NCI-H2029 treated with DMSO at 0.1 percent for 48 hours (cell line): ENCODE measurements around the gene KIRREL3.

Source experiments
- DNase-seq: peaks from one replicate; lab custom pipeline; 2025; lab: John Stamatoyannopoulos, UW

The KIRREL3 gene

GRCh38 chr11:126512251-126512650 lies 488.3 kb downstream of the KIRREL3 start:
- DNase-seq, result no peak

GRCh38 chr11:126511475-126512115 lies 489.0 kb downstream of the KIRREL3 start:
- no peak for DNase-seq

- no peak for DNase-seq
These were observed 489.8 kb downstream of the KIRREL3 start for GRCh38 chr11:126510621-126511370.

GRCh38 chr11:126507646-126508045 lies 492.9 kb downstream of the KIRREL3 start:
- no peak for DNase-seq

GRCh38 chr11:126506789-126507188 lies 493.8 kb downstream of the KIRREL3 start:
- no peak for DNase-seq

GRCh38 chr11:126502982-126503381 lies 497.6 kb downstream of the KIRREL3 start:
- no peak for DNase-seq

- no peak for DNase-seq
These were observed 498.4 kb downstream of the KIRREL3 start for GRCh38 chr11:126502159-126502558.

GRCh38 chr11:126501641-126502040 lies 498.9 kb downstream of the KIRREL3 start:
- no peak for DNase-seq

GRCh38 chr11:126500981-126501380 lies 499.6 kb downstream of the KIRREL3 start:
- no peak for DNase-seq

GRCh38 chr11:126499131-126499752 lies 501.3 kb downstream of the KIRREL3 start:
- no peak for DNase-seq

- no peak for DNase-seq
These were observed 502.3 kb downstream of the KIRREL3 start for GRCh38 chr11:126498281-126498680.

GRCh38 chr11:126497581-126498122 lies 502.9 kb downstream of the KIRREL3 start:
- DNase-seq, result no peak

GRCh38 chr11:126496576-126497337 lies 503.8 kb downstream of the KIRREL3 start:
- no peak for DNase-seq

- DNase-seq, result no peak
These were observed 505.0 kb downstream of the KIRREL3 start for GRCh38 chr11:126495281-126496220.

- DNase-seq, result no peak
These were observed 505.7 kb downstream of the KIRREL3 start for GRCh38 chr11:126494831-126495230.

GRCh38 chr11:126492331-126493082 lies 508.1 kb downstream of the KIRREL3 start:
- DNase-seq, result no peak

- peak; percentile 11 for DNase-seq
These were observed 509.5 kb downstream of the KIRREL3 start for GRCh38 chr11:126491092-126491491.

GRCh38 chr11:126489836-126490660 lies 510.5 kb downstream of the KIRREL3 start:
- no peak for DNase-seq
